ENCODE results near the gene FRMD8. TPM values are rescaled to one million over a fixed set of nuclear protein-coding genes. Genes with fewer than 3 reads are reported as not detected.

Gene FRMD8
- total RNA-seq, 1 donor from 2014 or later: 27.3 TPM

- peaks cover 38% of the 10 kb centered on the region for H3K4me1 Mint-ChIP-seq (ENCODE audit: low read depth)
- no peak for DNase-seq (ENCODE audit: low spot score, unreplicated experiment)
- no peak for TF ChIP-seq CTCF (IDR thresholded peaks at IDR 0.05; ENCODE audit: unreplicated experiment)
- no peaks in the 10 kb centered on the region for H3K9me3 Mint-ChIP-seq (ENCODE audit: low read depth)
- no peak overlapping the region for H3K4me3 Mint-ChIP-seq (ENCODE audit: low read depth)
- no peaks in the 10 kb centered on the region for H3K27me3 Mint-ChIP-seq
- H3K27ac Mint-ChIP-seq: no peak overlapping the region
- no peaks in the 10 kb centered on the region for H3K36me3 Mint-ChIP-seq (ENCODE audit: insufficient read depth)
These were observed 42.7 kb downstream of the FRMD8 start for GRCh38 chr11:65429068-65429681.

GRCh38 chr11:65429724-65430405 is 43.4 kb downstream of the FRMD8 start:
- no peaks in the 10 kb centered on the region for H3K9me3 Mint-ChIP-seq (ENCODE audit: low read depth)
- H3K4me1 Mint-ChIP-seq (ENCODE audit: low read depth): peaks cover 31% of the 10 kb centered on the region
- DNase-seq (ENCODE audit: low spot score, unreplicated experiment): no peak
- no peaks in the 10 kb centered on the region for H3K27me3 Mint-ChIP-seq
- no peaks in the 10 kb centered on the region for H3K36me3 Mint-ChIP-seq (ENCODE audit: insufficient read depth)
- H3K27ac Mint-ChIP-seq: no peak overlapping the region
- H3K4me3 Mint-ChIP-seq (ENCODE audit: low read depth): no peak overlapping the region
- TF ChIP-seq CTCF (IDR thresholded peaks at IDR 0.05; ENCODE audit: unreplicated experiment): no peak

GRCh38 chr11:65430406-65431217 is 44.2 kb downstream of the FRMD8 start:
- Mint-ChIP-seq H3K4me3 (ENCODE audit: low read depth) (no peak overlapping the region), H3K4me1 (ENCODE audit: low read depth) (peaks cover 25% of the 10 kb centered on the region), H3K27me3 (no peaks in the 10 kb centered on the region), H3K9me3 (ENCODE audit: low read depth) (no peaks in the 10 kb centered on the region), H3K36me3 (ENCODE audit: insufficient read depth) (peaks cover 2% of the 10 kb centered on the region), H3K27ac (no peak overlapping the region)
- no peak for TF ChIP-seq CTCF (IDR thresholded peaks at IDR 0.05; ENCODE audit: unreplicated experiment)
- DNase-seq (ENCODE audit: low spot score, unreplicated experiment): no peak

- Mint-ChIP-seq H3K9me3 (ENCODE audit: low read depth) (no peaks in the 10 kb centered on the region), H3K27ac (no peak overlapping the region), H3K4me1 (ENCODE audit: low read depth) (peaks cover 16% of the 10 kb centered on the region), H3K4me3 (ENCODE audit: low read depth) (no peak overlapping the region), H3K27me3 (no peaks in the 10 kb centered on the region), H3K36me3 (ENCODE audit: insufficient read depth) (peaks cover 3% of the 10 kb centered on the region)
- TF ChIP-seq CTCF (IDR thresholded peaks at IDR 0.05; ENCODE audit: unreplicated experiment): no peak
- no peak for DNase-seq (ENCODE audit: low spot score, unreplicated experiment)
These were observed 45.1 kb downstream of the FRMD8 start for GRCh38 chr11:65431451-65432099.

GRCh38 chr11:65432100-65432650 is 45.7 kb downstream of the FRMD8 start:
- H3K4me3 Mint-ChIP-seq (ENCODE audit: low read depth): no peak overlapping the region
- no peak overlapping the region for H3K27ac Mint-ChIP-seq
- DNase-seq (ENCODE audit: low spot score, unreplicated experiment): no peak
- no peaks in the 10 kb centered on the region for H3K9me3 Mint-ChIP-seq (ENCODE audit: low read depth)
- peaks cover 12% of the 10 kb centered on the region for H3K4me1 Mint-ChIP-seq (ENCODE audit: low read depth)
- H3K36me3 Mint-ChIP-seq (ENCODE audit: insufficient read depth): peaks cover 3% of the 10 kb centered on the region
- no peak for TF ChIP-seq CTCF (IDR thresholded peaks at IDR 0.05; ENCODE audit: unreplicated experiment)
- H3K27me3 Mint-ChIP-seq: no peaks in the 10 kb centered on the region

Measured in progenitor cell of endocrine pancreas (in vitro differentiated cells).